Uterus (tissue), 2 donors: Measurements from ENCODE around the gene MID1.

ENCODE experiments used
- CTCF ChIP-seq, 4 experiments: fragments of 200-600 bp in 2 of 4; fragments of 450-650 bp in 2 of 4; sonication (generic) in 2 of 4; IDR thresholded peaks; one replicate each; pipeline ENCODE4 v1.5.1; 2016 to 2019; ENCODE audit warnings: antibody characterized with exemption in 4 of 4, mild to moderate bottlenecking in 2 of 4, moderate library complexity in 1 of 4
- POLR2A ChIP-seq, 2 donors: fragments of 450-650 bp; IDR thresholded peaks; one replicate each; pipeline ENCODE4 v1.6.1; 2016; ENCODE audit warnings: antibody characterized with exemption in 2 of 2, mild to moderate bottlenecking in 1 of 2, moderate library complexity in 1 of 2

- TF ChIP-seq CTCF (IDR thresholded peaks at IDR 0.05) (no peak), POLR2A (IDR thresholded peaks at IDR 0.05) (no peak)
These were observed 94.8 kb downstream of the MID1 start for GRCh38 chrX:10525381-10526120.
